Activated CD4-positive, CD25-positive, alpha-beta regulatory T cell treated with anti-CD3 and anti-CD28 coated beads, Interleukin-2, amount 50 U/mL, for 16 hours (primary cell): ENCODE results near the gene GASK1A.

ENCODE experiments used
- DNase-seq: peaks from one replicate; pipeline ENCODE4 v3.0.0-alpha.2; 2020; ENCODE audit warnings: low read depth, low spot score

Gene GASK1A

GRCh38 chr3:43013256-43013655 lies 34.1 kb downstream of the GASK1A start:
- DNase-seq = no peak

GRCh38 chr3:43013743-43014155 lies 34.6 kb downstream of the GASK1A start:
- DNase-seq = no peak

GRCh38 chr3:43014241-43014640 lies 35.1 kb downstream of the GASK1A start:
- DNase-seq = no peak

GRCh38 chr3:43014956-43015355 lies 35.8 kb downstream of the GASK1A start:
- DNase-seq = no peak

GRCh38 chr3:43015572-43015971 lies 36.5 kb downstream of the GASK1A start:
- no peak for DNase-seq

- no peak for DNase-seq
Measured at GRCh38 chr3:43015991-43016865, 37.1 kb downstream of the GASK1A start.

- no peak for DNase-seq
Measured at GRCh38 chr3:43017004-43017403, 37.9 kb downstream of the GASK1A start.

GRCh38 chr3:43017593-43018195 lies 38.6 kb downstream of the GASK1A start:
- no peak for DNase-seq

- DNase-seq = no peak
Measured at GRCh38 chr3:43018246-43018645, 39.1 kb downstream of the GASK1A start.

GRCh38 chr3:43019006-43019809 lies 40.1 kb downstream of the GASK1A start:
- no peak for DNase-seq

GRCh38 chr3:43019826-43020225 lies 40.7 kb downstream of the GASK1A start:
- no peak for DNase-seq

GRCh38 chr3:43021186-43021585 lies 42.1 kb downstream of the GASK1A start:
- no peak for DNase-seq

GRCh38 chr3:43022121-43022520 lies 43.0 kb downstream of the GASK1A start:
- DNase-seq = no peak

- no peak for DNase-seq
Measured at GRCh38 chr3:43023066-43023465, 44.0 kb downstream of the GASK1A start.

- DNase-seq = no peak
Measured at GRCh38 chr3:43023746-43024145, 44.6 kb downstream of the GASK1A start.

GRCh38 chr3:43024181-43024885 lies 45.2 kb downstream of the GASK1A start:
- no peak for DNase-seq

- no peak for DNase-seq
Measured at GRCh38 chr3:43025423-43025822, 46.3 kb downstream of the GASK1A start.

GRCh38 chr3:43028001-43028400 lies 48.9 kb downstream of the GASK1A start:
- DNase-seq = no peak

- DNase-seq = no peak
Measured at GRCh38 chr3:43028678-43029490, 49.8 kb downstream of the GASK1A start.

- no peak for DNase-seq
Measured at GRCh38 chr3:43030162-43030935, 51.2 kb downstream of the GASK1A start.
